Liver (tissue), 9 donors: Measurements from ENCODE around the gene ALDH3A1. TPM values are rescaled to one million over a fixed set of nuclear protein-coding genes. Genes with fewer than 3 reads are reported as not detected.

Experiments used
- DNase-seq: peaks from one replicate; pipeline ENCODE4 v3.0.0-alpha.2; 2017; ENCODE audit warnings: low spot score
- H3K27ac ChIP-seq, 2 donors: one replicate each; pipeline ENCODE4 v1.7.0; 2013; ENCODE audit warnings: inconsistent platforms in 2 of 2, low read length in 2 of 2, control low read depth in 1 of 2, low read depth in 1 of 2, mild to moderate bottlenecking in 1 of 2
- H3K27me3 ChIP-seq, 4 donors: one replicate each; pipeline versions ENCODE4 v1.6.1 to v1.7.0; 2013; ENCODE audit warnings: low read length in 3 of 4, inconsistent platforms in 1 of 4, mild to moderate bottlenecking in 1 of 4, moderate library complexity in 1 of 4; ENCODE audit not compliant: control insufficient read depth in 4 of 4, insufficient read depth in 4 of 4
- H3K36me3 ChIP-seq, 4 donors: one replicate each; pipeline versions ENCODE4 v1.6.1 to v1.7.0; 2013; ENCODE audit warnings: low read length in 3 of 4, mild to moderate bottlenecking in 3 of 4, low read depth in 1 of 4, moderate library complexity in 1 of 4; ENCODE audit not compliant: control insufficient read depth in 4 of 4, insufficient read depth in 3 of 4
- H3K4me1 ChIP-seq, 4 donors: one replicate each; pipeline versions ENCODE4 v1.6.1 to v1.7.0; 2013; ENCODE audit warnings: low read length in 3 of 4, mild to moderate bottlenecking in 3 of 4, moderate library complexity in 1 of 4; ENCODE audit not compliant: control insufficient read depth in 4 of 4, insufficient read depth in 4 of 4
- H3K4me3 ChIP-seq, 3 donors: one replicate each; pipeline versions ENCODE4 v1.6.1 to v1.7.0; 2013; ENCODE audit warnings: low read length in 3 of 3, control low read depth in 1 of 3, low read depth in 1 of 3, mild to moderate bottlenecking in 1 of 3
- H3K9ac ChIP-seq, 2 donors: one replicate each; pipeline ENCODE4 v1.7.0; 2013; ENCODE audit warnings: low read length in 2 of 2, mild to moderate bottlenecking in 2 of 2, moderate library complexity in 2 of 2, control low read depth in 1 of 2, low read depth in 1 of 2
- H3K9me3 ChIP-seq, 4 donors: one replicate each; pipeline versions ENCODE4 v1.6.1 to v1.7.0; 2013; ENCODE audit warnings: low read length in 3 of 4; ENCODE audit not compliant: control insufficient read depth in 4 of 4
- CTCF ChIP-seq: fragments of 150-350 bp; IDR thresholded peaks from 2 replicates; pipeline ENCODE4 v1.5.1; 2017; ENCODE audit warnings: improper control_type of control experiment, low read depth, low read length; ENCODE audit not compliant: missing input control
- EGR1 ChIP-seq, 2 donors: IDR thresholded peaks; 2 replicates each; pipeline ENCODE4 v1.6.1; 2016 to 2018; ENCODE audit warnings: antibody characterized with exemption in 2 of 2, low read depth in 2 of 2
- FOXA1 ChIP-seq: IDR thresholded peaks from 2 replicates; pipeline ENCODE4 v1.6.1; 2016; ENCODE audit warnings: antibody characterized with exemption
- FOXA2 ChIP-seq: IDR thresholded peaks from 2 replicates; pipeline ENCODE4 v1.6.1; 2016; ENCODE audit warnings: antibody characterized with exemption
- GABPA ChIP-seq, 2 donors: IDR thresholded peaks in 1 of 2; conservative IDR thresholded peaks in 1 of 2; 2 replicates each; pipeline ENCODE4 v1.6.1; 2016; ENCODE audit warnings: antibody characterized with exemption in 2 of 2, mild to moderate bottlenecking in 1 of 2, moderate library complexity in 1 of 2
- HNF4A ChIP-seq, 2 donors: conservative IDR thresholded peaks; 2 replicates each; pipeline ENCODE4 v1.6.1; 2016; ENCODE audit warnings: antibody characterized with exemption in 2 of 2, mild to moderate bottlenecking in 2 of 2
- HNF4G ChIP-seq: IDR thresholded peaks from 2 replicates; pipeline ENCODE4 v1.6.1; 2016; ENCODE audit warnings: antibody characterized with exemption
- JUND ChIP-seq, 2 donors: IDR thresholded peaks; 2 replicates each; pipeline ENCODE4 v1.6.1; 2016; ENCODE audit warnings: antibody characterized with exemption in 2 of 2
- NR2F2 ChIP-seq: IDR thresholded peaks from 2 replicates; pipeline ENCODE4 v1.6.1; 2016; ENCODE audit warnings: antibody characterized with exemption
- RAD21 ChIP-seq, 2 donors: IDR thresholded peaks; 2 replicates each; pipeline ENCODE4 v1.6.1; 2016; ENCODE audit warnings: antibody characterized with exemption in 2 of 2, mild to moderate bottlenecking in 2 of 2
- RXRA ChIP-seq, 2 donors: IDR thresholded peaks; 2 replicates each; pipeline ENCODE4 v1.6.1; 2017 to 2018; ENCODE audit warnings: antibody characterized with exemption in 2 of 2, mild to moderate bottlenecking in 1 of 2
- SP1 ChIP-seq: IDR thresholded peaks from 2 replicates; pipeline ENCODE4 v1.6.1; 2018; ENCODE audit warnings: antibody characterized with exemption, mild to moderate bottlenecking
- YY1 ChIP-seq: IDR thresholded peaks from 2 replicates; pipeline ENCODE4 v1.6.1; 2016; ENCODE audit warnings: antibody characterized with exemption, mild to moderate bottlenecking
- ZBTB33 ChIP-seq: IDR thresholded peaks from 2 replicates; pipeline ENCODE4 v1.6.1; 2016; ENCODE audit warnings: antibody characterized with exemption
- WGBS: extraction: QIAGEN DNeasy Blood & Tissue Kit; methylation state at CpG from one replicate; pipeline ENCODE4 v1.1.7; 2013; 5-methylcytosine and 5-hydroxymethylcytosine counted together
- polyA plus RNA-seq, 2 donors: library from polyadenylated mRNA; stranded (reverse) in 1 of 2; unstranded in 1 of 2; fragments of 200-250 nt in 1 of 2; fragments of >200 nt in 1 of 2; fragmentation: Nextera tagmentation in 1 of 2; extraction: Ambion mirVana in 1 of 2; gene quantifications; one replicate each; pipeline versions ENCODE4 v1.2.1 to v1.2.3, GENCODE V29; 2013 to 2015
- total RNA-seq, 2 donors: library from RNA; depleted of rRNA; stranded (reverse); fragments of >200 nt; gene quantifications; one replicate each; pipeline ENCODE4 v1.2.3, GENCODE V29; 2014
- TF ChIP-seq, protein P1 (sequence below): IDR thresholded peaks from 2 replicates; pipeline ENCODE4 v1.6.1; 2016; ENCODE audit warnings: antibody characterized with exemption, mild to moderate bottlenecking
- TF ChIP-seq, protein P2 (sequence below): IDR thresholded peaks from 2 replicates; pipeline ENCODE4 v1.6.1; 2016; ENCODE audit warnings: antibody characterized with exemption
- TF ChIP-seq, protein P3 (sequence below): IDR thresholded peaks from 2 replicates; pipeline ENCODE4 v1.6.1; 2016; ENCODE audit warnings: antibody characterized with exemption
- donor health status: healthy.
- donor health status: healthy.
- donor health status: healthy.
- donor health status: healthy.
- donor health status: healthy.

ALDH3A1 gene
- total and polyA plus RNA-seq, 4 donors: 0.09 to 3.2 (median 0.22) TPM

DNA sequence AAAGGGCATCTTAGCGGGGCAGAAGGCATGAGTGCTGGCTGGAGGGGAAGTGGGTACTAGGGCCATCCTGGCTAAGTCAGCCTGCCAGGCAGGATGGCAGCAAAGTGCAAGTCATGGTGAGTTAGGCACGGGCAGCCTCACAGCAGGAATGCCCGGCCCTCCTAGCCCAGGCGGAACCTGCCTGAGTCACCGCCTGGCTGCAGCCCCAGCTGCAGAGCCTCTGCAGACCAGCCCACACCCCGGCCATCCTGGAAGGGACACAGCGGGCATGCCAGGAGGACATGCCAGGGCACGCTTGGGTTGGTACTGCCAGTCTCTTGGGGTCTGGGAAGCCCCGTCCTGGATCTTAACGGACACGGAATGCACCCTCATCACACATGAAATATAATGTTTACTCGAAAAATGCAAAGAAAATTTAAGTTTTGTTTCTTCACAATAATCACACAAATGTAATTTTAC, 5.0 kb upstream of the ALDH3A1 start:
- no peaks in the 10 kb centered on the region for H3K9me3 ChIP-seq
- TF ChIP-seq, protein P1, sequence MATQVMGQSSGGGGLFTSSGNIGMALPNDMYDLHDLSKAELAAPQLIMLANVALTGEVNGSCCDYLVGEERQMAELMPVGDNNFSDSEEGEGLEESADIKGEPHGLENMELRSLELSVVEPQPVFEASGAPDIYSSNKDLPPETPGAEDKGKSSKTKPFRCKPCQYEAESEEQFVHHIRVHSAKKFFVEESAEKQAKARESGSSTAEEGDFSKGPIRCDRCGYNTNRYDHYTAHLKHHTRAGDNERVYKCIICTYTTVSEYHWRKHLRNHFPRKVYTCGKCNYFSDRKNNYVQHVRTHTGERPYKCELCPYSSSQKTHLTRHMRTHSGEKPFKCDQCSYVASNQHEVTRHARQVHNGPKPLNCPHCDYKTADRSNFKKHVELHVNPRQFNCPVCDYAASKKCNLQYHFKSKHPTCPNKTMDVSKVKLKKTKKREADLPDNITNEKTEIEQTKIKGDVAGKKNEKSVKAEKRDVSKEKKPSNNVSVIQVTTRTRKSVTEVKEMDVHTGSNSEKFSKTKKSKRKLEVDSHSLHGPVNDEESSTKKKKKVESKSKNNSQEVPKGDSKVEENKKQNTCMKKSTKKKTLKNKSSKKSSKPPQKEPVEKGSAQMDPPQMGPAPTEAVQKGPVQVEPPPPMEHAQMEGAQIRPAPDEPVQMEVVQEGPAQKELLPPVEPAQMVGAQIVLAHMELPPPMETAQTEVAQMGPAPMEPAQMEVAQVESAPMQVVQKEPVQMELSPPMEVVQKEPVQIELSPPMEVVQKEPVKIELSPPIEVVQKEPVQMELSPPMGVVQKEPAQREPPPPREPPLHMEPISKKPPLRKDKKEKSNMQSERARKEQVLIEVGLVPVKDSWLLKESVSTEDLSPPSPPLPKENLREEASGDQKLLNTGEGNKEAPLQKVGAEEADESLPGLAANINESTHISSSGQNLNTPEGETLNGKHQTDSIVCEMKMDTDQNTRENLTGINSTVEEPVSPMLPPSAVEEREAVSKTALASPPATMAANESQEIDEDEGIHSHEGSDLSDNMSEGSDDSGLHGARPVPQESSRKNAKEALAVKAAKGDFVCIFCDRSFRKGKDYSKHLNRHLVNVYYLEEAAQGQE: peak; percentile 58
- TF ChIP-seq HNF4A (conservative IDR thresholded peaks at IDR 0.05): peak; percentile 7 to 79
- peak in 1 of 2 donors; percentile 87 for TF ChIP-seq JUND (IDR thresholded peaks at IDR 0.05)
- TF ChIP-seq, protein P2, sequence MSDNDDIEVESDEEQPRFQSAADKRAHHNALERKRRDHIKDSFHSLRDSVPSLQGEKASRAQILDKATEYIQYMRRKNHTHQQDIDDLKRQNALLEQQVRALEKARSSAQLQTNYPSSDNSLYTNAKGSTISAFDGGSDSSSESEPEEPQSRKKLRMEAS: peak; percentile 75
- no peak for TF ChIP-seq FOXA2
- TF ChIP-seq ZBTB33: no peak
- peak; percentile 81 for TF ChIP-seq YY1
- peak in 1 of 2 donors; percentile 10 for TF ChIP-seq RAD21 (IDR thresholded peaks at IDR 0.05)
- TF ChIP-seq RXRA (IDR thresholded peaks at IDR 0.05): peak in 1 of 2 donors; percentile 81
- TF ChIP-seq FOXA1: no peak
- H3K9ac ChIP-seq: no peak overlapping the region
- H3K4me1 ChIP-seq: peaks cover 3 to 10% (median 7%) of the 10 kb centered on the region in 4 donors
- no peaks in the 10 kb centered on the region for H3K27me3 ChIP-seq
- H3K36me3 ChIP-seq: no peaks in the 10 kb centered on the region
- 52% methylated on average over 12 of the region's 12 CpGs for WGBS
- no peak overlapping the region for H3K4me3 ChIP-seq
- DNase-seq: no peak
- no peak overlapping the region for H3K27ac ChIP-seq

DNA sequence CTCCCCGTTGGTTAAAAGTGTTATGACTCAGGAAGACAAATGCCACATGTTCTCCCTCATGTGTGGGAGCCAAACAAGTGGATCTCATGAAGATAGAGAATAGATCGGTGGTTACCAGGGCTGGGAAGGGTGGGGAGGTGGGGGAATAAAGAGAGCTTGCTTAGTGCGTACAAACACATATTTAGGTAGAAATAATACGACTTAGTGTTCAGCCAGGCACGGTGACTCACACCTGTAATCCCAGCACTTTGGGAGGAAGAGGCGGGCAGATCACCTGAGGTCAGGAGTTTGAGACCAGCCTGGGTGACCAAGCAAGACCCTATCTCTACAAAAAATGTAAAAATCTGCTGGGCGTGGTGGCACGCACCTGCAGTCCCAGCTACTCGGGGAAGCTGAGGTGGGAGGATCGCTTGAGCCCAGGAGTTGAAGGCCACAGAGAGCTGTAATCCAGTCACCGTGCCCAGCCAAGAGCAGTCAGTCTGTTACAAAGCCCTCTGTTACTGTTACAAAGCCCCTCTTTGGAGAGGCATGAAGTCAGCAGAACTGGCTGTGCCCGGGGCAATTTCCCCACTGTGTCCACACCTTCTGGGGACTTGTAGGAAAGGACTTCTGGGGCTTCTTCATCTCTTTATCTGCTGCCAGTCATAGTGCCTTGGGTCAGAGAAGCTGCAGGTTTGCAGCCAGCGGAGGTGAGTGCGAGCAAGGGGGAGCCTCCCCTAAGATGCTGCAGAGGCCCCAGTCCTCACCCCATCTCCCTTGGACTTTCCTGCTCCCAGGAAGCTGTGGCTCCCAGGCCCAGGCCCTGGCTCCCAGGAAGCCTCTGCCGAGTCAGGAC, 4.3 kb upstream of the ALDH3A1 start:
- no peak overlapping the region for H3K9ac ChIP-seq
- no peaks in the 10 kb centered on the region for H3K27me3 ChIP-seq
- WGBS: 87% methylated on average over 15 of the region's 15 CpGs
- peaks cover 3 to 11% (median 8%) of the 10 kb centered on the region in 4 donors for H3K4me1 ChIP-seq
- no peak overlapping the region for H3K27ac ChIP-seq
- no peak for DNase-seq
- no peak overlapping the region for H3K4me3 ChIP-seq
- no peaks in the 10 kb centered on the region for H3K36me3 ChIP-seq
- no peaks in the 10 kb centered on the region for H3K9me3 ChIP-seq
- TF ChIP-seq HNF4G: no peak
- no peak for TF ChIP-seq YY1
- TF ChIP-seq RXRA (IDR thresholded peaks at IDR 0.05): no peak
- TF ChIP-seq RAD21 (IDR thresholded peaks at IDR 0.05): no peak
- TF ChIP-seq CTCF: no peak
- TF ChIP-seq EGR1 (IDR thresholded peaks at IDR 0.05; ENCODE audit: low read depth in 2 of 2): no peak
- TF ChIP-seq NR2F2: no peak
- TF ChIP-seq GABPA (IDR thresholded peaks at IDR 0.05 in 1 of 2, conservative IDR thresholded peaks at IDR 0.05 in 1 of 2): no peak
- TF ChIP-seq, protein P3, sequence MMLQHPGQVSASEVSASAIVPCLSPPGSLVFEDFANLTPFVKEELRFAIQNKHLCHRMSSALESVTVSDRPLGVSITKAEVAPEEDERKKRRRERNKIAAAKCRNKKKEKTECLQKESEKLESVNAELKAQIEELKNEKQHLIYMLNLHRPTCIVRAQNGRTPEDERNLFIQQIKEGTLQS: no peak
- TF ChIP-seq SP1: no peak
